ENCODE data around the gene SLF2. TPM values are rescaled to one million over a fixed set of nuclear protein-coding genes. Genes with fewer than 3 reads are reported as not detected.
A peak's percentile ranks its signal among the peaks of the same experiment; 100 is the strongest.

SLF2 gene
- total and polyA plus RNA-seq, 9 of the 15 experiments (the other 6 are each of a cell fraction or from before 2014, with no cell fraction given): 1.7 to 18.4 (median 7.8) TPM

DNA sequence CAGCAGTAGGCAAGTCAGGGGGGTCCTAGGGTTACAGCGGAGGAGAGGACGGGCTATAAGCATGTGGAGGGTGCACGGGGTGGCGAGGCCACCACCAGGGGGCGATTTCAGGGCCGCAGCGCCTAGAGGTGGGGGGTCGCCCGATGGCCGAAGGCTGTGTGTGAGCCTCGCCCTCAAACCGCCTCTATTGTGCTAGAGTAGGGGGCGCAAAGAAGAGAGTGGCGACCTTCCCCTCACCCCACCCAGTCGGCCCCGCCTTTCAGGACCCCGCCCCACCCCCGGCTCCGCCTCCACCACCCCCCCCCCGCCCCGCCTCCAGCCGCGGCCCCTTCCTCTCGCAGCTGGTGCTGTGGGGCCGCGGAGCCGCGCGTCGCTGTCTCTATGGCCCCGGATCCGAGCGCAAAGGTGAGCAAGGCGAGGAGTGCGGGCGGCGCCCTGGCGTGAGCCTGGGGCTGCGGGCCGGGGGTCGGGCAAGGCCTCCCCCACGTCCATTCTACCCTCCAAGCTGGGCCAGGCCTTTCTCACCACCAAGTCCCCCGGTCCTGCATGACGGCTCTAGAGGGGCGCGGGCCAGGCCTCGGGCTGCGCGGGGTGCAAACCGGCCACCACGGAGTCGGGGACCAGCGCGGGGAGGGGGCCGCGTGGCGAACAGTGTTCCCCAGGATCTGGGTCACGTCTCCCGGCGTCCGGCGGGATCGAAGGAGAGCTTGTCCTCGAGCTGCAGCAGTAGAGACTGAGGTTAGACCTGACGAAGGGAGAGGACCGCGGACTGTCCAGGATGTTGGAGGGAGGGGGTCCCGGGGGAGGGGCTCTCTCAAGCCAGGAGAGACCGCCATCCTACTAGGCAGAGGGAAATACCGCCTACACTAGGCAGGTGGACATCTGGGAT, 56.7 kb downstream of the SLF2 start, which contains the start of gene SEMA4G:
Gene SEMA4G (plus strand): TSS at position 318 of the 889 bp plus-strand sequence. CDS start 3,409 bp downstream, outside the sequence.
- peak; percentile 95 for ATAC-seq
- no peak for FAIRE-seq
- H3K9me1 ChIP-seq (ENCODE audit: control insufficient read depth, insufficient read depth, low read length): no peaks in the 10 kb centered on the region
- H3K4me2 ChIP-seq (ENCODE audit: insufficient read depth, low read length): peak within 1 kb of the TSS; percentile 87
- H3K9me3 ChIP-seq (replicated peaks; ENCODE audit: control insufficient read depth, insufficient read depth, low read depth, low read length): no peaks in the 10 kb centered on the region
- no peaks in the 10 kb centered on the region for H3K79me2 ChIP-seq (ENCODE audit: control insufficient read depth, insufficient read depth, low read length)
- H3K4me3 ChIP-seq: peak within 1 kb of the TSS; percentile 52
- no peaks in the 10 kb centered on the region for H3K27me3 ChIP-seq (ENCODE audit: control insufficient read depth in 2 of 2, insufficient read depth in 2 of 2, low read length in 2 of 2)
- DNase-seq (ENCODE audit: extremely low read depth in 1 of 4, low spot score in 3 of 4): peak; percentile 66 to 84 (median 80)
- CTCF ChIA-PET (ENCODE audit: low intra/inter-chr PET ratio): no interaction called here
- no peak within 1 kb of the TSS for H3K27ac ChIP-seq (ENCODE audit: extremely low read depth, low read depth, low read length)
- H3K4me1 ChIP-seq (replicated peaks in 1 of 2; ENCODE audit: control insufficient read depth in 2 of 2, insufficient read depth in 2 of 2, low read length in 2 of 2): peaks cover 12 to 14% of the 10 kb centered on the region in 2 experiments
- in situ Hi-C loops (cut with MboI): no loop called here
- 1% methylated on average over 45 of the region's 70 CpGs for whole genome bisulfite sequencing (ENCODE audit: insufficient coverage, low coverage, missing lambda C conversion rate)
- intact Hi-C loops (cut with micrococcal nuclease): no loop called here
- peak within 1 kb of the TSS; percentile 57 to 89 for H3K9ac ChIP-seq (ENCODE audit: insufficient read depth in 1 of 2, low read depth in 2 of 2, low read length in 2 of 2)
- POLR2A ChIA-PET: interaction anchor here (1.1 kb wide), 1 partner anchor 11 kb away, joined by 4 read pairs; no protein-coding TSS in a partner anchor
- no peaks in the 10 kb centered on the region for H4K20me1 ChIP-seq (replicated peaks; ENCODE audit: control insufficient read depth, insufficient read depth, low read length)
- peaks cover 4% of the 10 kb centered on the region; the same call in 1 of the 3 replicates for H3K36me3 ChIP-seq (ENCODE audit: control insufficient read depth, insufficient read depth, low read length)
- peak within 1 kb of the TSS; percentile 97 for H2AFZ ChIP-seq (ENCODE audit: low read depth, low read length)
- no TSS peak for BruUV-seq (replicated peaks)
- TF ChIP-seq ZNF239 (CRISPR knock-in tag; IDR thresholded peaks at IDR 0.05): no peak
- no peak for TF ChIP-seq ZNF354B (CRISPR knock-in tag; IDR thresholded peaks at IDR 0.05)
- no peak for TF ChIP-seq POLR2AphosphoS5 (IDR thresholded peaks at IDR 0.05; ENCODE audit: control insufficient read depth, insufficient read depth, low read depth, low read length)
- TF ChIP-seq, protein P1, sequence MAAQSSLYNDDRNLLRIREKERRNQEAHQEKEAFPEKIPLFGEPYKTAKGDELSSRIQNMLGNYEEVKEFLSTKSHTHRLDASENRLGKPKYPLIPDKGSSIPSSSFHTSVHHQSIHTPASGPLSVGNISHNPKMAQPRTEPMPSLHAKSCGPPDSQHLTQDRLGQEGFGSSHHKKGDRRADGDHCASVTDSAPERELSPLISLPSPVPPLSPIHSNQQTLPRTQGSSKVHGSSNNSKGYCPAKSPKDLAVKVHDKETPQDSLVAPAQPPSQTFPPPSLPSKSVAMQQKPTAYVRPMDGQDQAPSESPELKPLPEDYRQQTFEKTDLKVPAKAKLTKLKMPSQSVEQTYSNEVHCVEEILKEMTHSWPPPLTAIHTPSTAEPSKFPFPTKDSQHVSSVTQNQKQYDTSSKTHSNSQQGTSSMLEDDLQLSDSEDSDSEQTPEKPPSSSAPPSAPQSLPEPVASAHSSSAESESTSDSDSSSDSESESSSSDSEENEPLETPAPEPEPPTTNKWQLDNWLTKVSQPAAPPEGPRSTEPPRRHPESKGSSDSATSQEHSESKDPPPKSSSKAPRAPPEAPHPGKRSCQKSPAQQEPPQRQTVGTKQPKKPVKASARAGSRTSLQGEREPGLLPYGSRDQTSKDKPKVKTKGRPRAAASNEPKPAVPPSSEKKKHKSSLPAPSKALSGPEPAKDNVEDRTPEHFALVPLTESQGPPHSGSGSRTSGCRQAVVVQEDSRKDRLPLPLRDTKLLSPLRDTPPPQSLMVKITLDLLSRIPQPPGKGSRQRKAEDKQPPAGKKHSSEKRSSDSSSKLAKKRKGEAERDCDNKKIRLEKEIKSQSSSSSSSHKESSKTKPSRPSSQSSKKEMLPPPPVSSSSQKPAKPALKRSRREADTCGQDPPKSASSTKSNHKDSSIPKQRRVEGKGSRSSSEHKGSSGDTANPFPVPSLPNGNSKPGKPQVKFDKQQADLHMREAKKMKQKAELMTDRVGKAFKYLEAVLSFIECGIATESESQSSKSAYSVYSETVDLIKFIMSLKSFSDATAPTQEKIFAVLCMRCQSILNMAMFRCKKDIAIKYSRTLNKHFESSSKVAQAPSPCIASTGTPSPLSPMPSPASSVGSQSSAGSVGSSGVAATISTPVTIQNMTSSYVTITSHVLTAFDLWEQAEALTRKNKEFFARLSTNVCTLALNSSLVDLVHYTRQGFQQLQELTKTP (IDR thresholded peaks at IDR 0.05; ENCODE audit: low read depth in 1 of 2, partially characterized antibody in 2 of 2): no peak
- 0 out of 2 replicates have a peak, but pooled peaks have one; percentile 41 for TF ChIP-seq SMC3 (conservative IDR thresholded peaks at IDR 0.05; ENCODE audit: insufficient read depth, low read depth, low read length)
- no peak for TF ChIP-seq NFYB (IDR thresholded peaks at IDR 0.05; ENCODE audit: extremely low read depth, insufficient read length)
- TF ChIP-seq HMGXB4 (CRISPR knock-in tag; IDR thresholded peaks at IDR 0.05): no peak
- TF ChIP-seq HLTF (IDR thresholded peaks at IDR 0.05): no peak
- TF ChIP-seq MAX (CRISPR knock-in tag; IDR thresholded peaks at IDR 0.05): peak; percentile 53; the same call in 1 of the 2 replicates
- TF ChIP-seq KDM1A (IDR thresholded peaks at IDR 0.05): peak in 1 of 2 experiments; percentile 53; a peak in 1 of 4 replicates
- TF ChIP-seq, protein P2, sequence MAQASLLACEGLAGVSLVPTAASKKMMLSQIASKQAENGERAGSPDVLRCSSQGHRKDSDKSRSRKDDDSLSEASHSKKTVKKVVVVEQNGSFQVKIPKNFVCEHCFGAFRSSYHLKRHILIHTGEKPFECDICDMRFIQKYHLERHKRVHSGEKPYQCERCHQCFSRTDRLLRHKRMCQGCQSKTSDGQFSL (CRISPR knock-in tag; IDR thresholded peaks at IDR 0.05): peak; percentile 83
- TF ChIP-seq, protein P2 (tag; IDR thresholded peaks at IDR 0.05): peak in 1 of 2 experiments; percentile 72; a peak in 1 of 4 replicates
- no peak for TF ChIP-seq MAFF (IDR thresholded peaks at IDR 0.05; ENCODE audit: low read length)
- peak; percentile 64 for TF ChIP-seq POLR2G (IDR thresholded peaks at IDR 0.05; ENCODE audit: low read depth, low read length)
